Measurements from ENCODE around the gene IGSF8. TPM values are rescaled to one million over a fixed set of nuclear protein-coding genes. Genes with fewer than 3 reads are reported as not detected.

The IGSF8 gene
- total RNA-seq, 1 experiment from 2014 or later: 56.2 TPM

DNA sequence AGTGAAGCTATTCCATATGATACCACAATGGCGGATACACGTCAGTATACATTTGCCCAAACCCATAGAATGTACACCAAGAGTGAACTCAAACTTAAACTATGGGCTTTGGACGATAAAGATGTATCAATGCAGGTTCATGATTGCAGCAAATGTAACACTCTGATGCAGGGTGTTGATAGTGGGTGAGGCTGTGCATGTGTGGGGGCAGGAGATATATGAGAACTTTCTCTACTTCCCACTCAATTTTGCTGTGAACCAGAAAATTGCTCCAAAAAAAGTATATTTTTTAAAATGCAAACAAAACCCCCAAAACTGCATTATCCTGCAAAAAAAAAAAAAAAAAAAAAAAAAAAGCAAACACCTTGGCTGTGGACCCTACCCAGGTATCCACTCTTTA is 20.5 kb upstream of the IGSF8 start:
- no peak overlapping the region for H2BK20ac ChIP-seq (ENCODE audit: low read depth, low read length, poor library complexity, severe bottlenecking)
- H3K9me3 Mint-ChIP-seq: no peaks in the 10 kb centered on the region
- no peak overlapping the region for H4K8ac ChIP-seq (replicated peaks; ENCODE audit: insufficient read length, low read depth, low read length)
- H2AK5ac ChIP-seq (ENCODE audit: insufficient read length, low read length): no peak overlapping the region
- H3K4me1 Mint-ChIP-seq: peaks cover 46 to 52% of the 10 kb centered on the region in 2 experiments
- H2BK5ac ChIP-seq (ENCODE audit: insufficient read length, low read length): no peak overlapping the region
- H3K4me3 Mint-ChIP-seq: peak overlapping the region in 1 of 2 experiments; percentile 34; a peak in 1 of 5 replicates
- no peak overlapping the region for H2AFZ ChIP-seq (ENCODE audit: low read length)
- H3K56ac ChIP-seq (ENCODE audit: insufficient read length, low read depth, low read length): no peak overlapping the region
- no peak overlapping the region for H3K4ac ChIP-seq (ENCODE audit: low read depth, low read length)
- H3K9ac ChIP-seq (ENCODE audit: extremely low read depth, insufficient read length, low read length): no peak overlapping the region
- no peaks in the 10 kb centered on the region for H4K20me1 ChIP-seq (ENCODE audit: control insufficient read depth, insufficient read depth, insufficient read length)
- H3K27ac ChIP-seq (ENCODE audit: insufficient read length, low read depth, low read length): no peak overlapping the region
- no peak overlapping the region for H4K5ac ChIP-seq (ENCODE audit: insufficient read length, low read depth, low read length)
- H3K23ac ChIP-seq (ENCODE audit: insufficient read length, low read depth, low read length): no peak overlapping the region
- H3K27ac Mint-ChIP-seq: no peak overlapping the region
- no CpG with 5 or more reads among the region's 3 CpGs for WGBS (ENCODE audit: extremely low coverage, insufficient read length, low lambda C conversion rate)
- H3K4me2 ChIP-seq (ENCODE audit: insufficient read depth, insufficient read length, low read length): no peak overlapping the region
- no peak for DNase-seq
- H3K4me1 ChIP-seq (ENCODE audit: insufficient read depth, low read length): peaks cover 12% of the 10 kb centered on the region; the same call in 1 of the 2 replicates
- H3K27me3 Mint-ChIP-seq (ENCODE audit: low read depth): no peaks in the 10 kb centered on the region; the same call in none of the 2 replicates
- H3K18ac ChIP-seq (ENCODE audit: insufficient read length, low read depth, low read length): no peak overlapping the region
- H3K9me3 ChIP-seq (ENCODE audit: control insufficient read depth, low read depth, low read length): no peaks in the 10 kb centered on the region
- no peak overlapping the region for H2BK15ac ChIP-seq (ENCODE audit: low read depth, low read length)
- no peak overlapping the region for H3K14ac ChIP-seq (ENCODE audit: insufficient read depth, low read length)
- no peaks in the 10 kb centered on the region for H3K23me2 ChIP-seq (ENCODE audit: insufficient read length, low read depth, low read length, poor library complexity, severe bottlenecking)
- H2BK120ac ChIP-seq (ENCODE audit: low read depth, low read length, poor library complexity, severe bottlenecking): no peak overlapping the region
- peaks cover 0 to 40% (median 16%) of the 10 kb centered on the region in 3 experiments; a peak in 5 of 7 replicates for H3K36me3 Mint-ChIP-seq (ENCODE audit: insufficient read depth in 1 of 3, low read depth in 3 of 3)
- no peaks in the 10 kb centered on the region for H3K79me1 ChIP-seq (ENCODE audit: insufficient read depth, low read depth, low read length, poor library complexity, severe bottlenecking)
- no peak overlapping the region for H2BK12ac ChIP-seq (ENCODE audit: insufficient read length, low read depth, low read length)
- H4K91ac ChIP-seq (ENCODE audit: insufficient read length, low read depth, low read length): no peak overlapping the region
- no peak for TF ChIP-seq CTCF (conservative IDR thresholded peaks at IDR 0.05)
- H3K27me3 ChIP-seq (ENCODE audit: insufficient read depth, low read length): no peaks in the 10 kb centered on the region
- H3K79me2 ChIP-seq (ENCODE audit: insufficient read depth, low read length): no peaks in the 10 kb centered on the region
- H3T11ph ChIP-seq (ENCODE audit: low read length): no peak overlapping the region

Data from H9 (cell line).